ENCODE data around the gene GMNN.
"Not testable (repeated sequence)": the region's sequence is repeated elsewhere in the genome, so short reads cannot be mapped to it uniquely, and the experiment has no call there.

- TF ChIP-seq CTCF (IDR thresholded peaks at IDR 0.05; ENCODE audit: low read depth, low read length); MAX (IDR thresholded peaks at IDR 0.05; ENCODE audit: low read depth, low read length); POLR2A (IDR thresholded peaks at IDR 0.05; ENCODE audit: extremely low read depth, insufficient read length): not testable (repeated sequence)
These were observed 9.6 kb upstream of the GMNN start for GRCh38 chr6:24764833-24765828.
